GM21576 (cell line): Measurements from ENCODE around the gene GNG3.
"Not testable (repeated sequence)": the region's sequence is repeated elsewhere in the genome, so short reads cannot be mapped to it uniquely, and the experiment has no call there.

Source experiments
- ATAC-seq: cut with Tn5 transposase; IDR thresholded peaks from one replicate; pipeline ENCODE4 v1.9.1; 2021; ENCODE audit warnings: mild to moderate bottlenecking, moderate library complexity; ENCODE audit not compliant: unreplicated experiment

Gene GNG3

GRCh38 chr11:62716206-62716605 is 8.7 kb downstream of the GNG3 start:
- ATAC-seq: no peak

- ATAC-seq: no peak
These were observed 9.3 kb downstream of the GNG3 start for GRCh38 chr11:62716816-62717215.

- ATAC-seq: no peak
These were observed 12.0 kb downstream of the GNG3 start for GRCh38 chr11:62719302-62719978.

GRCh38 chr11:62721994-62722393 is 14.5 kb downstream of the GNG3 start:
- ATAC-seq: no peak

- ATAC-seq: no peak
These were observed 16.7 kb downstream of the GNG3 start for GRCh38 chr11:62724171-62724570.

GRCh38 chr11:62725646-62726045 is 18.2 kb downstream of the GNG3 start:
- ATAC-seq: no peak

- peak; percentile 1 for ATAC-seq
These were observed 18.9 kb downstream of the GNG3 start for GRCh38 chr11:62726156-62726914.

- ATAC-seq: no peak
These were observed 19.4 kb downstream of the GNG3 start for GRCh38 chr11:62726915-62727164.

GRCh38 chr11:62727165-62727871 is 19.8 kb downstream of the GNG3 start, which contains the start of gene HNRNPUL2:
HNRNPUL2 (minus strand) TSS chr11:62727457; CDS start chr11:62727156, 301 bp downstream.
- ATAC-seq: peak; percentile 64

- ATAC-seq: peak; percentile 54
These were observed 20.3 kb downstream of the GNG3 start for GRCh38 chr11:62727872-62728170.

GRCh38 chr11:62728171-62728988 is 20.9 kb downstream of the GNG3 start, which contains the start of gene TTC9C:
TTC9C (plus strand) TSS chr11:62728486; CDS start chr11:62728849, 363 bp downstream.
- ATAC-seq: peak; percentile 16

- ATAC-seq: not testable (repeated sequence)
These were observed 22.6 kb downstream of the GNG3 start for GRCh38 chr11:62730076-62730475.

- no peak for ATAC-seq
These were observed 25.4 kb downstream of the GNG3 start for GRCh38 chr11:62732830-62733229.

- no peak for ATAC-seq
These were observed 29.7 kb downstream of the GNG3 start for GRCh38 chr11:62737196-62737595.

- ATAC-seq: no peak
These were observed 40.1 kb downstream of the GNG3 start for GRCh38 chr11:62747475-62748160.

GRCh38 chr11:62749931-62750330 is 42.5 kb downstream of the GNG3 start:
- not testable (repeated sequence) for ATAC-seq

GRCh38 chr11:62752177-62752785 is 44.8 kb downstream of the GNG3 start:
- ATAC-seq: no peak

- ATAC-seq: no peak
These were observed 45.7 kb downstream of the GNG3 start for GRCh38 chr11:62752994-62753735.
